IMR-90 (cell line): ENCODE measurements around the gene AHNAK.

Experiments
- BHLHE40 ChIP-seq: fragments of 150-350 bp; IDR thresholded peaks from 2 replicates; pipeline ENCODE4 v1.6.1; 2016; ENCODE audit warnings: mild to moderate bottlenecking, low read depth, low read length
- CEBPB ChIP-seq: IDR thresholded peaks from 2 replicates; pipeline ENCODE4 v1.6.1; 2012; ENCODE audit warnings: low read depth, low read length, improper control_type of control experiment
- CHD1 ChIP-seq: IDR thresholded peaks from 2 replicates; pipeline ENCODE4 v1.6.1; 2012; ENCODE audit warnings: low read depth, low read length, improper control_type of control experiment
- ELK1 ChIP-seq: fragments of 150-350 bp; IDR thresholded peaks from 2 replicates; pipeline ENCODE4 v1.6.1; 2016; ENCODE audit warnings: low read depth, mild to moderate bottlenecking, low read length, moderate library complexity, borderline replicate concordance
- MAFK ChIP-seq: IDR thresholded peaks from 2 replicates; pipeline ENCODE4 v1.6.1; 2012; ENCODE audit warnings: low read depth, low read length, improper control_type of control experiment
- POLR2A ChIP-seq: IDR thresholded peaks from 2 replicates; pipeline ENCODE4 v1.6.1; 2012; ENCODE audit warnings: mild to moderate bottlenecking, low read depth, low read length
- RAD21 ChIP-seq: IDR thresholded peaks from 2 replicates; pipeline ENCODE4 v1.6.1; 2012; ENCODE audit warnings: low read length, improper control_type of control experiment
- RCOR1 ChIP-seq: IDR thresholded peaks from 2 replicates; pipeline ENCODE4 v1.6.1; 2012; ENCODE audit warnings: mild to moderate bottlenecking, low read length, improper control_type of control experiment; ENCODE audit not compliant: insufficient replicate concordance
- SMC3 ChIP-seq: fragments of 150-350 bp; IDR thresholded peaks from 2 replicates; pipeline ENCODE4 v1.6.1; 2016; ENCODE audit warnings: low read depth, mild to moderate bottlenecking, antibody characterized with exemption, low read length, moderate library complexity
- USF2 ChIP-seq: fragments of 150-350 bp; IDR thresholded peaks from 2 replicates; pipeline ENCODE4 v1.6.1; 2017; ENCODE audit warnings: mild to moderate bottlenecking, antibody characterized with exemption, low read length, low read depth
- TF ChIP-seq, protein P1 (sequence below): conservative IDR thresholded peaks from 2 replicates; pipeline ENCODE4 v1.5.1; 2012; ENCODE audit warnings: mild to moderate bottlenecking, low read depth, low read length, improper control_type of control experiment

GRCh38 chr11:62532096-62532495 is 14.5 kb downstream of the AHNAK start:
- TF ChIP-seq, protein P1, sequence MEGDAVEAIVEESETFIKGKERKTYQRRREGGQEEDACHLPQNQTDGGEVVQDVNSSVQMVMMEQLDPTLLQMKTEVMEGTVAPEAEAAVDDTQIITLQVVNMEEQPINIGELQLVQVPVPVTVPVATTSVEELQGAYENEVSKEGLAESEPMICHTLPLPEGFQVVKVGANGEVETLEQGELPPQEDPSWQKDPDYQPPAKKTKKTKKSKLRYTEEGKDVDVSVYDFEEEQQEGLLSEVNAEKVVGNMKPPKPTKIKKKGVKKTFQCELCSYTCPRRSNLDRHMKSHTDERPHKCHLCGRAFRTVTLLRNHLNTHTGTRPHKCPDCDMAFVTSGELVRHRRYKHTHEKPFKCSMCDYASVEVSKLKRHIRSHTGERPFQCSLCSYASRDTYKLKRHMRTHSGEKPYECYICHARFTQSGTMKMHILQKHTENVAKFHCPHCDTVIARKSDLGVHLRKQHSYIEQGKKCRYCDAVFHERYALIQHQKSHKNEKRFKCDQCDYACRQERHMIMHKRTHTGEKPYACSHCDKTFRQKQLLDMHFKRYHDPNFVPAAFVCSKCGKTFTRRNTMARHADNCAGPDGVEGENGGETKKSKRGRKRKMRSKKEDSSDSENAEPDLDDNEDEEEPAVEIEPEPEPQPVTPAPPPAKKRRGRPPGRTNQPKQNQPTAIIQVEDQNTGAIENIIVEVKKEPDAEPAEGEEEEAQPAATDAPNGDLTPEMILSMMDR = no peak
- TF ChIP-seq BHLHE40 (no peak), CEBPB (no peak), POLR2A (no peak), RAD21 (no peak), RCOR1 (no peak), SMC3 (no peak), ELK1 (no peak), USF2 (no peak), CHD1 (no peak), MAFK (no peak)
